HepG2 (cell line): ENCODE data around the gene C20orf204. TPM values are rescaled to one million over a fixed set of nuclear protein-coding genes. Genes with fewer than 3 reads are reported as not detected.

ENCODE experiments used
- CCAR2 ChIP-seq: fragments of 200-400 bp; formaldehyde crosslinking; optimal IDR thresholded peaks from 2 replicates; pipeline ENCODE3; 2018; ENCODE audit warnings: low read depth, mild to moderate bottlenecking, low read length, moderate library complexity
- CREB3 ChIP-seq: sonication (generic); formaldehyde crosslinking; IDR thresholded peaks from 2 replicates; pipeline ENCODE4 v1.5.0; 2020; ENCODE audit warnings: missing genetic modification reagents
- GFI1 ChIP-seq: sonication (generic); formaldehyde crosslinking; IDR thresholded peaks from 2 replicates; pipeline ENCODE4 v1.5.0; 2020; ENCODE audit warnings: missing genetic modification reagents, mild to moderate bottlenecking, borderline replicate concordance
- HCFC1 ChIP-seq: fragments of 150-350 bp; IDR thresholded peaks from 2 replicates; pipeline ENCODE4 v1.6.1; 2014; ENCODE audit warnings: low read depth, low read length
- NFATC3 ChIP-seq: sonication (generic); formaldehyde crosslinking; IDR thresholded peaks from 2 replicates; pipeline ENCODE4 v1.5.1; 2020; ENCODE audit warnings: mild to moderate bottlenecking, missing genetic modification reagents
- PATZ1 ChIP-seq: sonication (generic); formaldehyde crosslinking; IDR thresholded peaks from 2 replicates; pipeline ENCODE4 v1.4.0; 2020; ENCODE audit warnings: missing genetic modification reagents
- SAP130 ChIP-seq: IDR thresholded peaks from 2 replicates; pipeline ENCODE4 v1.6.1; 2016; ENCODE audit warnings: low read depth
- SPEN ChIP-seq: sonication (generic); formaldehyde crosslinking; IDR thresholded peaks from 2 replicates; pipeline ENCODE4 v1.5.1; 2020; ENCODE audit warnings: low read depth, mild to moderate bottlenecking, missing genetic modification reagents
- SRY ChIP-seq: sonication (generic); formaldehyde crosslinking; IDR thresholded peaks from 2 replicates; pipeline ENCODE4 v1.8.0; 2022; ENCODE audit warnings: mild to moderate bottlenecking, missing genetic modification reagents
- TEAD3 ChIP-seq: optimal IDR thresholded peaks from 2 replicates; pipeline ENCODE3; 2016; ENCODE audit warnings: borderline replicate concordance
- TEF ChIP-seq: sonication (generic); formaldehyde crosslinking; IDR thresholded peaks from 2 replicates; pipeline ENCODE4 v1.5.0; 2020; ENCODE audit warnings: missing genetic modification reagents
- THAP11 ChIP-seq: IDR thresholded peaks from 2 replicates; pipeline ENCODE4 v1.6.1; 2016; ENCODE audit warnings: missing biosample characterization, missing genetic modification reagents
- THAP9 ChIP-seq: sonication (generic); formaldehyde crosslinking; IDR thresholded peaks from 2 replicates; pipeline ENCODE4; 2020; ENCODE audit warnings: missing genetic modification reagents, mild to moderate bottlenecking, borderline replicate concordance
- THYN1 ChIP-seq: sonication (generic); formaldehyde crosslinking; IDR thresholded peaks from 2 replicates; pipeline ENCODE4 v1.8.1; 2023; ENCODE audit warnings: low read depth, mild to moderate bottlenecking, moderate library complexity, missing genetic modification reagents, borderline replicate concordance
- WIZ ChIP-seq: sonication (generic); formaldehyde crosslinking; IDR thresholded peaks from 2 replicates; pipeline ENCODE4 v1.5.1; 2020; ENCODE audit warnings: mild to moderate bottlenecking, missing genetic modification reagents
- ZNF570 ChIP-seq: sonication (generic); formaldehyde crosslinking; IDR thresholded peaks from 2 replicates; pipeline ENCODE4 v1.4.0; 2020; ENCODE audit warnings: mild to moderate bottlenecking, missing genetic modification reagents, borderline replicate concordance
- ZZZ3 ChIP-seq: sonication (generic); formaldehyde crosslinking; IDR thresholded peaks from 2 replicates; pipeline ENCODE4 v1.4.0; 2020; ENCODE audit warnings: missing genetic modification reagents, mild to moderate bottlenecking, borderline replicate concordance
- polyA plus RNA-seq, 8 experiments: library from polyadenylated mRNA; depleted of rRNA in 3 of 8; stranded (reverse) in 7 of 8; unstranded in 1 of 8; fragments of >200 nt; fragmentation: Illumina TruSeq in 4 of 8; extraction: Trizol in 4 of 8; gene quantifications; 2 replicates each; pipeline versions ENCODE4 v1.2.1 to v1.2.3, GENCODE V29; 2011 to 2016; ENCODE audit warnings: low read depth in 4 of 8, missing spikeins in 1 of 8, mixed read lengths in 1 of 8; ENCODE audit not compliant: insufficient read depth in 1 of 8
- total RNA-seq, 5 experiments: library from RNA; depleted of rRNA; stranded (reverse); fragments of >200 nt; fragmentation: Illumina TruSeq; extraction: Trizol; gene quantifications; 2 replicates each; pipeline ENCODE4 v1.2.3, GENCODE V29; 2016; ENCODE audit warnings: low read depth in 1 of 5
- TF ChIP-seq, protein P1 (sequence below): sonication (generic); formaldehyde crosslinking; IDR thresholded peaks from 2 replicates; pipeline ENCODE4 v1.8.1; 2023; ENCODE audit warnings: mild to moderate bottlenecking, missing genetic modification reagents, borderline replicate concordance
- TF ChIP-seq, protein P2 (sequence below): sonication (generic); formaldehyde crosslinking; conservative IDR thresholded peaks from 2 replicates; pipeline ENCODE4 v1.8.0; 2022; ENCODE audit warnings: low read depth, missing genetic modification reagents
- TF ChIP-seq, protein P3 (sequence below): sonication (generic); formaldehyde crosslinking; IDR thresholded peaks from 2 replicates; pipeline ENCODE4 v1.4.0; 2020; ENCODE audit warnings: missing genetic modification reagents, low read depth, mild to moderate bottlenecking, borderline replicate concordance

The C20orf204 gene
- total and polyA plus RNA-seq, 2 of the 13 experiments (the other 11 are each of a cell fraction or from before 2014, with no cell fraction given) = 22.1 to 80.0 TPM

- TF ChIP-seq TEAD3 (no peak), SPEN (CRISPR knock-in tag) (no peak; the same call in 1 of the 2 replicates), GFI1 (CRISPR knock-in tag) (no peak), WIZ (no peak), SAP130 (CRISPR knock-in tag) (no peak), NFATC3 (CRISPR knock-in tag) (no peak), HCFC1 (no peak), PATZ1 (CRISPR knock-in tag) (no peak), CREB3 (CRISPR knock-in tag) (no peak), THYN1 (CRISPR knock-in tag) (no peak), SRY (CRISPR knock-in tag) (no peak), TEF (no peak), CCAR2 (no peak), ZNF570 (CRISPR knock-in tag) (no peak), THAP9 (CRISPR knock-in tag) (no peak), THAP11 (CRISPR knock-in tag) (no peak), ZZZ3 (CRISPR knock-in tag) (no peak)
- TF ChIP-seq, protein P1, sequence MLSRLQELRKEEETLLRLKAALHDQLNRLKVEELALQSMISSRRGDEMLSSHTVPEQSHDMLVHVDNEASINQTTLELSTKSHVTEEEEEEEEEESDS (CRISPR knock-in tag) = no peak
- TF ChIP-seq, protein P2, sequence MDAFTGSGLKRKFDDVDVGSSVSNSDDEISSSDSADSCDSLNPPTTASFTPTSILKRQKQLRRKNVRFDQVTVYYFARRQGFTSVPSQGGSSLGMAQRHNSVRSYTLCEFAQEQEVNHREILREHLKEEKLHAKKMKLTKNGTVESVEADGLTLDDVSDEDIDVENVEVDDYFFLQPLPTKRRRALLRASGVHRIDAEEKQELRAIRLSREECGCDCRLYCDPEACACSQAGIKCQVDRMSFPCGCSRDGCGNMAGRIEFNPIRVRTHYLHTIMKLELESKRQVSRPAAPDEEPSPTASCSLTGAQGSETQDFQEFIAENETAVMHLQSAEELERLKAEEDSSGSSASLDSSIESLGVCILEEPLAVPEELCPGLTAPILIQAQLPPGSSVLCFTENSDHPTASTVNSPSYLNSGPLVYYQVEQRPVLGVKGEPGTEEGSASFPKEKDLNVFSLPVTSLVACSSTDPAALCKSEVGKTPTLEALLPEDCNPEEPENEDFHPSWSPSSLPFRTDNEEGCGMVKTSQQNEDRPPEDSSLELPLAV (CRISPR knock-in tag) = no peak
- TF ChIP-seq, protein P3, sequence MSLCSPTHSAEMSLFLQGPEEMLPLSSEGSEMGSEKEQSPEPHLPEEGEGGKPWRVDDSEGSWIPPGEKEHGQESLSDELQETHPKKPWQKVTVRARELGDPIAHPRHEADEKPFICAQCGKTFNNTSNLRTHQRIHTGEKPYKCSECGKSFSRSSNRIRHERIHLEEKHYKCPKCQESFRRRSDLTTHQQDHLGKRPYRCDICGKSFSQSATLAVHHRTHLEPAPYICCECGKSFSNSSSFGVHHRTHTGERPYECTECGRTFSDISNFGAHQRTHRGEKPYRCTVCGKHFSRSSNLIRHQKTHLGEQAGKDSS (CRISPR knock-in tag) = no peak
These were observed 12.4 kb upstream of the C20orf204 start (continued) for GRCh38 chr20:64023361-64024140.
